ENCODE data around the gene CCL28.
"Not testable (repeated sequence)": the region's sequence is repeated elsewhere in the genome, so short reads cannot be mapped to it uniquely, and the experiment has no call there.

Gene CCL28, protein sequence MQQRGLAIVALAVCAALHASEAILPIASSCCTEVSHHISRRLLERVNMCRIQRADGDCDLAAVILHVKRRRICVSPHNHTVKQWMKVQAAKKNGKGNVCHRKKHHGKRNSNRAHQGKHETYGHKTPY

DNA sequence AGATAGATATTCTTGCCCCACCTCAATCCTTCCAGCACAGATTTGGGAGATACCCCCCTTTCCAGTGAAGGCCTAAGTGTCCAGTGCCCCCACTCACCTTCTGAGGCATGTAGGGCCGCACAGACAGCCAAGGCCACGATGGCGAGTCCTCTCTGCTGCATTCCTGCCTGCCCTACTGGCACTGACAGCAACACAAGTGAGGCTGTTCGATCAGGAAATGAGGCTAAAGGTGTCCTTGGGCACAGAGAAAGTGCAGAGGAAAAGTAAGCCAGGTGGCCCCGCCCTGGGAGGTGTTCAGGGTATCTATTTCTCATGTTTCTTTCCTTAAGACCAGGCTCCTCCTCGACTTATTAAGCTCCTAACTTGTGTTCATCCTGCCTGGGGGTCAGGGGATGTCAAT is at the start of gene CCL28:
TSS of gene CCL28 (minus strand) at position 236 of the 400 bp plus-strand sequence. CDS start at position 161, 75 bp downstream.
- DNase-seq (ENCODE audit: low read depth in 2 of 2): no peak

DNA sequence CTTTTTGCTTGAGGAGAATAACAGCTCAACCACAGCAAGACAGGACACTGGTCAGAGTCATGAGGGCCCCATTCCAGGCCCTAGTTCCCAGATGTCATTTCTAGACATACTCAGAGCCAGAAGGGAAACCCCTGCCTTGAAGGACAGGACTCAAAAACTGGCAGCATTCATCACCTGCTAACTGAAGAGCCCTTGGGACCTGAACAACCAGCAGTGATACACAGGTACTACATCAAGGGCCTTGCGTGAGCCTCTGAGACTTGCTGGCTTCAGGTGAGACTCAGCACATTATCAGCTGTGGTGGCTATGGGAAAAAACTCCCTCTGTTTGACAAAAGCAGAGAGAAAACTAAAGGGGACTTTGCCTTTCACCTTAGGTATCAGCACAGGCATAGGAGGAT is 48.9 kb upstream of the CCL28 start:
- DNase-seq (ENCODE audit: low read depth in 2 of 2): no peak

DNA sequence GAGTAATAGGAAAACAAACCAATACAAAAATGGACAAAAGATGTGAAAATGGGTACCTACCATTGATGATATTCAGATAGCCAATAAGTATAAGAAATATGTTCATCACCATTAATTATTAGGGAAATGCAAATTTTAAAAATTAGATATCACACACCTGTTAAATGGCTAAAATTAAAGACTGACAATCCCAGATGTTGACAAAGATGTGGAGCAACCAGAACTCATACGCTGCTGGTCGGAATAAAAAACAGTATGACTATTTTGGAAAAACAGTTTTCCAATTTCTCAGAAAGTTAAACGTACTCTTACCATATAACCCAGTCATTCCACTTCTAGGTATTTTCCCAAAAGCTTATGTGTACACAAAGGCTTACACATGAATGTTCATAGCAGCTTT is 44.4 kb upstream of the CCL28 start:
- no peak for DNase-seq (ENCODE audit: low read depth in 2 of 2)

DNA sequence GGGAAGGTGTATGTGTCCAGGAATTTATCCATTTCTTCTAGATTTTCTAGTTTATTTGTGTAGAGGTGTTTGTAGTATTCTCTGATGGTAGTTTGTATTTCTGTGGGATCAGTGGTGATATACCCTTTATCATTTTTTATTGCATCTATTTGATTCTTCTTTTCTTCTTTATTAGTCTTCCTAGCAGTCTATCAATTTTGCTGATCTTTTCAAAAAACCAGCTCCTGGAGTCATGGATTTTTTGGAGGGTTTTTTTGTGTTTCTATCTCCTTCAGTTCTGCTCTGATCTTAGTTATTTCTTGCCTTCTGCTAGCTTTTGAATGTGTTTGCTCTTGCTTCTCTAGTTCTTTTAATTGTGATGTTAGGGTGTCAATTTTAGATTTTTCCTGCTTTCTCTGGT is 29.4 kb upstream of the CCL28 start:
- DNase-seq (ENCODE audit: low read depth in 2 of 2): not testable (repeated sequence)

DNA sequence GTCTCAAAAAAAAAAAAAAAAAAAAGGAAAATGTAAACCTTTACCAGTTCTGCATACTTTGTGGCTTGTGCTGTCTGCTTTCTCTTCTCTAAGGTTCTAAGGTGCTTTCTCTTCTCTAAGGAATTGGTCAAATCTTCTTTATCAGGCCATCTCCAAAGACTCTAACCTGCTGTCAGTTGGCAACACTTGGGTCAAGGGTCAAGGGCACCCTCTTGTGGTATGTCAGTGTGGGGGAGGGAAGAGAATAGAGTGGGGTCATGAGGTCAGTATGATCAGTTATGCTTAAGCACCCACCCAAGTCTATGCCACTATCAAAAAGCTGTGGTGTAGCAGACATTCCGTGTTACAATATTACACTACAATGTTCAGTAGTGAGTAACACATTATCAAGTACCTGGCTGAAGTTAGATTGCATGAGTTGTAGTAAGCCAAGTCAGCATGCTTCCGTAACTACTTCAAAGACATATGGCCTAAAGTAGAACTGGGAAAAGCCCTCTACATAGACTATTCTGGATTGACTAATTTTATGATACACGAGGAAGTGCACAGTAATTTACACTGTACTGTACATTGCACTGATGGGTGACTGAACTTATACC is 25.0 kb upstream of the CCL28 start:
- DNase-seq (ENCODE audit: low read depth in 2 of 2): no peak

DNA sequence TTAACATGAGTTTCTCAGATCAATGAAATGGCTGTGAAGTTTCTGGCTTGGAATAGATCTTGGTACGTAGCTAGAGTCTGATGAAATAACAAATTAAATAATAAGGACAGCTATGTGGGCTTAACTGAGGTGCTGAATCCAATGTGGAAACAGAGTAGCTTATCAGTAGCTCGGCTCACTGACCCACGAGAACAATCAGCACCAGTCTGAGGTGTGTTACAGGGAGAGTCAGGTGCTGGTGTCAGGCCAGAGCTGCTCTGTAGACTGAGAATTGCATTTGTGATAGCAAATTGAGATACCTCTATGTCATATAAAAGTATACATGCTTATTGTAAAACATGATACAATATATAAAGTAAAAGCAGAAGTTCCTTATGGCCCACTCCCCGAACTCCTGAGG is 21.2 kb upstream of the CCL28 start:
- DNase-seq (ENCODE audit: low read depth in 2 of 2): no peak

DNA sequence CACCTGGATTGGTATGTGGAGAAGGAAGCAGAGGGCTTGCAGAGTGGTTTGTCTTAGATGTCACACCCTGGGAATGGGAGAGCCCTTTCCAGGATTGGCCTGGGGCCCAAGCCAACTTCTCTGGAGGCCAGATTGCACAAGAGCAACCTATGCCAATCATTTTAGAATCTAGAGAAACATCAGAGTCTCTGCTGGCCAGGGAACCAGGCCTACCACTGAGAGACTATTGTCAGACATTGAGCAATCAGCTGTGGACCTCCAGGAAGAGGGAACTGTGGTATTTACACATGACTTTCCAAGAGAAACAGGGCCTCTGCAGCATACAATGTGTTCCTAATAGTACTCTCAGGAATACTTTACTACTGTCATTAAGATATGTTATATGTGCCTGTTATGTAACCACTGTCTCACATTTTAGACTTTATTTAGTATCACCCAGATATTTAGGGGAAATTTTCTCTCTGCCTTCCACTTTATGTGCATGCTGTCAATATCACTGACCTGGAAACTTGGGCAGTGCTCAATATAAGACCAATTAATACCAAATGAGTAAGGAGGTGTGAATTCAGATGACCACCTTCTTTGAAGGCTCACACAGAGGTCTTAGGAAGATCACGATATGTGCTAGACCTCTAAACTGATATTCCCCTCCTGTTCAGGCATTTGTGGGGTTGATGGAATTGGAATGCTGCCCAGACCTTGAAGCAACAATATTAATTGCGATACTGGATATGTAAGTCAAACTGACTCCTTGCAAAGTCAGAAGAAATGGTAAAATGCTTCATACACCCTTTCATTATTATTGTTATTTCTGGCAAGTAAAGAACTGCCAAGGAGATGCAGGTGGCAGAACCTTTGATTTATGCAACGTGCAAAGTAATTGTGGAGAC is 20.5 kb upstream of the CCL28 start:
- peak; percentile 47 to 58 for DNase-seq (ENCODE audit: low read depth in 2 of 2)

DNA sequence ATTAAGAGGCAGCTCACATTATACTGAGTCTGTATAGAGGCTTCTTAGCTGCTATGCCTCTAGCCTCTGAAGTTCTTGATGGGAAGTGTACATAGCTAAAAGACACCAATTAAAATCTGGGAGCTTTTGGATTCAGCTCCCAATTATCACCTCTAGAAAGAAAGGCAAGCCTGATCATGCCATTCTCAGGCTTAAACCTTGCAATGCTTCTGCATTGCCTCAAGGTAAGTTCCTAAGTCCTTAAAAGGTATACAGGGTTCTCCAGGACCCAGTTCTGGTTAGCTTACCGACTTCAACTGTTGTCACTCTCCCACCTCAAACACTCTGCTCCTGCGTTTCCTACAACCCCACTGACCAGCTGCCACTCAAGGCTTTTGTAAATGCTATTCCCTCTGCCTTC is 17.5 kb upstream of the CCL28 start:
- DNase-seq (ENCODE audit: low read depth in 2 of 2): no peak

DNA sequence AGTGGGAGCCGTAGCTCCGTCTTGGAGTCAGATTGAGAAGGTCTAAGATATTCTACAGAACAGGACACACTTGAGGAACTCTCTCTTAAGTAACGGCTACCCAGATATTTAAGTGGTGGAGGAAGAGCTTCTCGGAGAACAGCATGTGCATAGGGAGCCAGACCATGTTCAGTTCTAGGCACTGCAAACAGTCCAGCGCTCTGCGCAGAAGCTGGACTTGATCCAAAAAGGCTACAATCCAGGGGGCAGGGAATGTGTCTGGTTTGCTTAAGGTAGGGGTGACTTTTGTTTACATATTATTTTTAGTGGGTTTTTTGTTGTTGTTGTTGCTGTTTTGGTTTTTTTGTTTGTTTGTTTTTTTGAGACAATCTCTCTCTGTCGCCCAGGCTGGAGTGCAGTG is 16.8 kb upstream of the CCL28 start:
- DNase-seq (ENCODE audit: low read depth in 2 of 2): no peak

DNA sequence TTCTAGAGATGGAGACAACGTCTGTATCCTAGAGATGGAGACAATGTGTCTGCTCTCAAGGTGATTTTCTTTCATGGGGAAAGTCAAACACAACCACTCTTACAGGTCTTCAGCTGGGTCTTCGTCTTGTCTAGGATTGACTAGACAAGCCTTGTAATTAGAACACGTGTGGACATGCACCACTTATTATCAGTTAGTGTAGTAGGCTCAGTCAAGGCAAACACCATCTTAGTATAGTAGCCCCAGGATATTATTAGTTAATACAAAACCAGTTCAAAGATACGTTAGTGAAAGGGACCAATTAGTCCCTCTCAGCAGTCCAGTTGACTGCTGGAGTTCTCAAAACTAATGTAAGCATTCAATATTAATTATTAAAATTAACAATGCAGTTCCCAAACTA is 15.1 kb upstream of the CCL28 start:
- DNase-seq (ENCODE audit: low read depth in 2 of 2): no peak

DNA sequence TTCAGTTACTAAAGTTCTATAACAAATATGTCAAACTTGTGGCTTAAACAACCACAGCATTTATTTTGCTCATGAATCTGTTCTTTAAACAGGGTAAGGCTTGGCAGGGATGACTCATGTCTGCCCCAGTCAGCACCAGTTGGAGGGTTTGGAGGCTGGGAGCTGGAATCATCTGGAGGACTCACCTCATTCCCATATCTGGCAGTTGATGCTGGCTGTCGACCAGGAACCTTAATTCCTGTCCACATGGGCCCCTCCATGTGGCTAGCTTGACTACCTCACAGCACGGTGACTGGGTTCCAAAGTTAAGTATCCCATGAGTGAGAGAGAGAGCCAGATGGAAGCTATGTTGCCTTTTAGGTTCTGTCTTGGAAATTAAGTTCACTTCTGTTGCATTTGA is 13.8 kb upstream of the CCL28 start:
- DNase-seq (ENCODE audit: low read depth in 2 of 2): peak; percentile 16 to 23

DNA sequence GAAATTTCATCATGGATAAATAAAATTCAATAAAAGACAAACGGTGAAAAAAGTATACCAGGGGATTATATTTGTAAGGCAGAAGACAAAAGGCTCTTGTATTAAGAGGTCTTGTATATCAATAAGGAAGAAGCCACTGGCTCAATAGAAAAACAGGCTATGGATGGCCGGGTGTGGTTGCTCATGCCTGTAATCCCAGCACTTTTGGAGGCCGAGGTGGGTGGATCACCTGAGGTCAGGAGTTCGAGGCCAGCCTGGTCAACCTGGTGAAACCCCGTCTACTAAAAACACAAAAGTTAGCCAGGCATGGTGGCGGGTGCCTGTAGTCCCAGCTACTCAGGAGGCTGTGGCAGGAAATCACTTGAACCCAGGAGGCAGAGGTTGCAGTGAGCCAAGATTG is 10.9 kb upstream of the CCL28 start:
- DNase-seq (ENCODE audit: low read depth in 2 of 2): not testable (repeated sequence)

DNA sequence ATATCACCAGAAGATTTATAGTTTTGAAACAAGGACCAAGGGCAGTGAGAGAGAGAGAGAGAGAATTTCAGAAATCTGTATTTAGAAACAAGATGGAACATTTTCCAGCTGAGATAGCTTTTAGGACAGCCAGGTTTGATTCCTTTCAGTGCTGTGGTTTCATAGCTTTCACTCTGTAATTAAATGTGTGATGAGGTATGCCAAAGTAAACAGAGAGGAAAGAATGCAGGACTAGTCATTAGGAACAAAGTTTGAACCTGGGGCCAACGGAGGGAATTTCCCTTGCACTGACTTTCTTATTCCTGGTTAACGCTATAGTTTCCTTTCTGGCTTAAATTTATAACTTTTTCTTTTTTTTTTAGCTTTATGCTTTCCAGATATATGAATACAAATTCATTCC is 10.0 kb upstream of the CCL28 start:
- DNase-seq (ENCODE audit: low read depth in 2 of 2): no peak

DNA sequence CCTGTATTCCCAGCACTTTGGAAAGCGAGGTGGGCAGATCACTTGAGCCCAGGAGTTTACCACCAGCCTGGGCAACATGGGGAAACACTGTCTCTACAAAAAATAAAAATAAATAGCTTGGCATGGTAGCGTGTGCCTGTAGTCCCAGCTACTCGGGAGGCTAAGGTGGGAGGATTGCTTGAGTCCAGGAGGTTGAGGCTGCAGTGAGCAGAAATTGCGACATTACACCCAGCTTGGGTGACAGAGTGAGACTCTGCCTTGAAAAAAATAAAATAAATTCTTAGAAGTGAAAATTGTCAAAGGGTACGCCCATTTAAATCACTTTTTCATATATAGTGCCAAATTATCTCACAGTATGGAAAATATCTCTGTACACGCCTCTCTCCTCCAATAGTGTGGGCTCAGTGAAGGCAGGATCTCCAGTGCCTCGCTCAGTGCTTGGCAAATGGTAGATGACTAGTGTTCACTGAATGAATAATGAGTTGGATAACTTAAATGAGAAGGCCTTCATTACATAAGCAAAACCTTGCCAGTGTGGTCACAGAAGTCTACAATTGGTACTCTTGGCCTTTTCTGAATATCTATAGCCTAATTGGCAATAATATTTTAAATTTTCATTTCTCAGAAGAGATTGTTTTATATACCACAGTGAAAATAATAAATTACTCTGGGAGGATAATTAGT is 9.4 kb upstream of the CCL28 start:
- no peak for DNase-seq (ENCODE audit: low read depth in 2 of 2)

DNA sequence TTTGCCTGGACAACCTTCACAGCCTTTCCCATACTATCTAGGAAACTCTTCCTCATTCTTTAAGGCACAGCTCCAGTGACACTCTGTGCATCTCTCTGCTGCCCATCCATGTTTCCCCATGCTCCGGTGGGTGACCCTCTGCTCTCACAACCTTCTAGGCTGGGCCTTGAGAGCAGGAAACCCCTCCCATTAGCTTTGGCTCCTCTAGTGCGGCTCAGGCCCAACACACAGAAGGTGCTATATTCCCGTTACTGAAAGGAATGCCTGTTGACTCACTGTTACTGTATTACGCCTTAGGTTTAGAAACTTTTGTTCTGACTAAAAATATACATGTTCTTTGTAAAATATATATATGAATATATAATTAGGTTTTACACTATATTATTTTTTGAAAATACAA is 8.1 kb upstream of the CCL28 start:
- no peak for DNase-seq (ENCODE audit: low read depth in 2 of 2)

DNA sequence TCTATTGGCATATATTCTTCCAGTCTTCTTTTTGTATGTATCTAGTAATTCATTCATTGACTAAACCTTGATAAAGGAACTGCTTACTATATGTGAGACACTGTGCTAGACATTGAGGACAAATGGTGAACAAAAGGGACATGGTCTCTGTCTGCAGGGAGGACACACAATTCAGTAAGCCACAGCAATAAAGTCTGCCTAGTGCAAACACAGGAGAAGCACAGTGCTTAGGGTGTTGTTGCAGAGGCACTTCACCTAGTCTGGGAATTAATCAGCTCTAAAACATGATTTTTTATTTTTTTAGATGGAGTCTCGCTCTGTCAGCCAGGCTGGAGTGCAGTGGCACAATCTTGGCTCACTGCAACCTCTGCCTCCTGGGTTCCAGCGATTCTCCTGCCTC is 6.4 kb upstream of the CCL28 start:
- DNase-seq (ENCODE audit: low read depth in 2 of 2): no peak

DNA sequence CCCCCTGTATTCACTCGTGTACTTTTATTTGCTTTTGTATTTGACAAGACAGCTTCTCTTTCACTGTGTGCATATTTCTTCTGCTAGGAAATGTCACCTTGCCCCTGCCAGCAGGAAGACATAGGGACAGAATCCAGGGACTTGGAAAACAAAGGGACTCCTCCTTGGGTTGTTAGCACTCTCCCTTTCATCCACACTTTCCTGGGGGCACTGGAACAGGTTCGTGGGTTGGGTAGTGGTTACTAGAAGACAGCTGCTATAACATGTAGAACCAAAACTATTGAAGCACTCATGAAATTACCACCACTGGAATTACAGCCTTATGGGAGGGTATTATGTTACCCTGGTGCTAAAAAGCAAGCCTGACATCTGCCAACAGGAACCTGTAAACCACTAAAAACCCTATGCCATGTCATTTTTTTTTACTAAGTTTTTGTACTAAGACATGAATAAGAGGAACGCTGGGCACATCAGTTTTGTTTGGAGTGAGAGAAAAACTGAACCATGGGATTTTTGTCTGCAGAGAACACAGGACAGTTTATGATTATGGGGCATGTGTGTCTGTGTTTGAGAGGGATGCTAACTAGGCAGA is 4.7 kb upstream of the CCL28 start:
- DNase-seq (ENCODE audit: low read depth in 2 of 2): no peak

DNA sequence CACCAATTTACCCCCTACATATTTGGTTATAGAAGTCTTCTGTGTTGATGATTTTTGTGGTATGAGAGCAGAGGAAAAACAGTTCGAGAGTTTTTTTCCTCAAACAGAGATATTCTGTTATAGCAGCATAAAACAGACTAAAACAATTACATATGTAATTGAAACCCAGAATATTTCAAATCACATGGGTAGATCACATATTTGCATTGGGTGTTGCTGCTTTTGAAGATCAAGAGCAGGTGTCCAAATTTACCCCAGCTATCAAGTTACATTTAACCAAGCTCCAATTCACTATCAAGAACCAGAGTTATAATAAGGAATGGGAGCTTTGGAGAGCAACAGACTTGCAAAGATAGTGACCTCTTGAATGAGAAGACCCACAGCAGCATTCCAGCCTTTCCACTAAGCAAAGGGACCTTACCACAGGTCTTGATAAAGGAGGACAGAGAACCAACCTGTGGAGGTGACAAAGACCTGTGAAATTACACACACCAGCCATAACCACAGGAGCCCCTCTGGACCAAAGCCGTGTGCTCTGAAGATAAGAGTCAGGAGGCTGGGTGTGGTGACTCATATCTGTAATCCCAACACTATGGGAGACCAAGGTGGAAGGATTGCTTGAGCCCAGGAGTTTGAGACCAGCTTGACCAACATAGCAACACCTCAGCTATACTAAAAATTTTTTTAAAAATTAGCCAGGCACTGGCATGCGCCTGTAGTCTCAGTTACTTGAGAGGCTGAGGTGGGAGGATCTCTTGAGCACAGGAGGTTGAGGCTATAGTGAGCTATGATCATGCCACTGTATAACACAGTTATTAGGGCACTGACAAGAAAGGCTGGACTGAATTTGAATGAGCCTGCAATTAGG is 4.0 kb upstream of the CCL28 start:
- no peak for DNase-seq (ENCODE audit: low read depth in 2 of 2)

DNA sequence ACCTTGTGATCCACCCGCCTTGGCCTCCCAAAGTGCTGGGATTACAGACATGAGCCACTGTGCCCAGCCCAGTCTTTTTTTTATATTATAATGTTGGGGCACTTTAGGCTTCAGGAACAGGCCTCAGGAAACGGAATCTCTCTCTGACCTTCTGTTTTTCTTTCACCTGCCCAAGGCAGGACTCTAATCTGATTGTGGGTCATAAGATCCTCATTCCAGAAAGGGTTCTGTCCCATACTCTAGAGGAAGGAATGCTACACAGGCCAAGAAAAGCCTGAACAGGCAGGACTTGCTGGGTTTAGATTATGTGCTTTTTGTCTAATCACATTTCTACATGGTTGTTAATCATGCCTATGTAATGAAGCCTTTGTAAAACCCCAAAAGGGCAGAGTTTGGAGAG is 1.8 kb upstream of the CCL28 start:
- no peak for DNase-seq (ENCODE audit: low read depth in 2 of 2)

DNA sequence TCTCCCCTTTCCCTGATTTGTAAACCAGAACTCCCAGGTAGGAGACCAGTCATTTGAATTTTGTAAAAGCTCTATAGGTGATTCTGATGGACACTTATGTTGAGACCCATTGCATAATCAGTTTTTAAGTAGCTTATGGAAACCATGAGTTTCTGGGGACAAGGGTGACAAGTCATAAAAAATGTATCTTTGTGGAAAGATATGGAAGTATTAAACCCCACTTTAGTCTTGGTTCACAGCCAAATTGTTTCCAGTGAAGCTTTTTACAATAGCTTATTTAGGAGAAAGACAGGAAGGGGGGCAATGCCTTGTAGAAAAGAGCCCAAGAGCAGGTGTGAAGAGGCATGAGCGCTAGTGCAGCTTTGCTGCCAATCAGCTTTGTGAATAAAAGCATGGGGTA is 453 bp upstream of the CCL28 start:
- no peak for DNase-seq (ENCODE audit: low read depth in 2 of 2)

DNA sequence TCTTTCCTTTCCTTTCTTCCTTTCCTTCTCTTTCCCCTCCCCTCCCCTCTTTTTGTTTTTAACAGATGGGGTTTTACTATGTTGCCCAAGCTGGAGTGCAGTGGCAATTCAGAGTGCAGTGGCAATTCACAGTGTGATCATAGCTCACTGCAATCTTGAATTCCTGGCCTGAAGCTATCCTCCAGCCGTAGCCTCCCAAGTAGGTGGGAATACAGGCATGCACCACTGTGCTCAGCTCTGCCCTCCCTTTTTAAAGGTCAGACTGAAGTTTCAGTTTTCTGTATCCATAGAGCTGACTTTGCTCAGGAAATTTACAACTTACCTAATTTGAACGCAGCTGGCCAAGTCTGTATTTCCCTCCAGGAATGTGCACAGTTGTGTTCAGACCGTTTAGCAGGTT is 696 bp downstream of the CCL28 start:
- no peak for DNase-seq (ENCODE audit: low read depth in 2 of 2)
